Measurements from ENCODE around the gene DAPK2.

DAPK2 gene

DNA sequence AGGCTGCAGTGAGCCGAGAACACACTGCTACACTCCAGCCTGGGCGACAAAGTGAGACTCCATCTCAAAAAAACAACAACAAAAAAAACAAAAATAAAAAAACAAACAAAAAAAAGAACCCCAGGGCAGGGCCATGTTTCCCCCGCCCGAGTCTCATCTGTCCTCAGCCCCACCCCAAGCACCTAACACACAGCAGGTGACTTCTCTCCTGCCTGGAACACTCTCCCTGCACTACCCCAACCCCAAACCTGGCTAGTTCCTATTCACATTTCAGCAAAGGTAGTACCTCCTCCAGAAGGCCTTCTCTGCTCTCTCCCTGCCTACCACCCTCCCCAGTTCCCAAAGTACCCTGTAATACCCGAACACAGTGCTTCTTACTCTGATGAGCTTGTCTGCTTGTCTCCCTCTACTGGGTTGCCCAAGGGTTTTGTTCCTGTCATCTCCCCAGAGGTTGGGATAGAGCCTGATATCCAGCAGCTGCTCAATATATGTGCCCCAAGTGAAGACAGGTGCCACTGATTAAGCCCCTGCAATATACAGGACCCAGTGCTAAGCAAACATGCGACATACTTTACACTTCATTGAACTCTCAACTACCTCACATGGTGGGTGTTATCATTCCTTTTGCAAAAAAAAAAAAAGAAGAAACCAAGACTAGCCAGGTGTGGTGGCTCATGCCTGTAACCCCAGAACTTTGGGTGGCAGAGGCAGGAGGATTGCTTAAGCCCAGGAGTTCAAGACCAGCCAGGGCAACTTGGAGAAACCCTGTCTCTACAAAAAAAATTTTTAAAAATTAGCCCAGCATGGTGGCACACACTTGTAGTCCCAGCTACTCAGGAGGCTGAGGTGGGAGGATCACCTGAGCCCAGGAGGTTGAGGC is 103.6 kb downstream of the DAPK2 start:
- in situ Hi-C loops (cut with HindIII; ENCODE audit: low sequenced_read_pairs): no loop called here
- DNase-seq (ENCODE audit: low read depth): no peak
- no peak overlapping the region for H3K4me3 ChIP-seq (ENCODE audit: low read depth, low read length)
- TF ChIP-seq, protein P1, sequence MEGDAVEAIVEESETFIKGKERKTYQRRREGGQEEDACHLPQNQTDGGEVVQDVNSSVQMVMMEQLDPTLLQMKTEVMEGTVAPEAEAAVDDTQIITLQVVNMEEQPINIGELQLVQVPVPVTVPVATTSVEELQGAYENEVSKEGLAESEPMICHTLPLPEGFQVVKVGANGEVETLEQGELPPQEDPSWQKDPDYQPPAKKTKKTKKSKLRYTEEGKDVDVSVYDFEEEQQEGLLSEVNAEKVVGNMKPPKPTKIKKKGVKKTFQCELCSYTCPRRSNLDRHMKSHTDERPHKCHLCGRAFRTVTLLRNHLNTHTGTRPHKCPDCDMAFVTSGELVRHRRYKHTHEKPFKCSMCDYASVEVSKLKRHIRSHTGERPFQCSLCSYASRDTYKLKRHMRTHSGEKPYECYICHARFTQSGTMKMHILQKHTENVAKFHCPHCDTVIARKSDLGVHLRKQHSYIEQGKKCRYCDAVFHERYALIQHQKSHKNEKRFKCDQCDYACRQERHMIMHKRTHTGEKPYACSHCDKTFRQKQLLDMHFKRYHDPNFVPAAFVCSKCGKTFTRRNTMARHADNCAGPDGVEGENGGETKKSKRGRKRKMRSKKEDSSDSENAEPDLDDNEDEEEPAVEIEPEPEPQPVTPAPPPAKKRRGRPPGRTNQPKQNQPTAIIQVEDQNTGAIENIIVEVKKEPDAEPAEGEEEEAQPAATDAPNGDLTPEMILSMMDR (IDR thresholded peaks at IDR 0.05; ENCODE audit: low read depth, low read length, missing control alignments): no peak

DNA sequence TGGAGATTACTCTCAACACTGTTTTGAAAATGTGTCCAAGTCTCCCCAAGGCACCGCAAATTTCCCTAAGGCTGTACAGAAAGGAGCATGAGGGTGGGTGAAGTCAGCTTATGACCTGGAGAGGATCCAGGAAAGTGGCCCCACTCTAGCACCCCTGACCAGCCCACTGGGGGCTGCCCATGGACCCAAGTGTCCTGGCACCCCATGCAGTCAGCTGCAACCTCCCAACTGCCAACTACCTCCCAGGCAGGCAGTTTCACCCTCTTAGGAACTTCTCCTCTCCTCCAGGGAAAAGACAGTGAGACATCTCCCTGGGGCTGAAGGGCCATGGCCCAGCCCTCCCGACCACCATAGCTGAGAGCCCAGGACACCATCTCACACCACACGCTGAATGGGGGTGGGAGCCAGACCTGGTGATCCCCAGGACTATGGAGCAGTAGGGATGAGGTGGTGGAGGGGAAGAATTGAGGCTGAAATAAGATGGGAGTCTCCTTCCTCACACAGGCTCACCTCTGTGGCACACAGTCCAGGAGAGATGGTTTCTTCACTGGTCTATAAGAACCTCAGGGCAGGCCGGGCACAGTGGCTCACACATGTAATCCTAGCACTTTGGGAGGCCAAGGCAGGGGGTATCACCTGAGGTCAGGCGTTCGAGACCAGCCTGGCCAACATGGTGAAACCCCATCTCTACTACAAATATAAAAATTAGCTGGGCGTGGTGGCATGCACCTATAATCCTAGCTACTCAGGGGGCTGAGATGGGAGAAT is 104.4 kb downstream of the DAPK2 start:
- H3K4me3 ChIP-seq (ENCODE audit: low read depth, low read length): no peak overlapping the region
- DNase-seq (ENCODE audit: low read depth): no peak
- in situ Hi-C loops (cut with HindIII; ENCODE audit: low sequenced_read_pairs): no loop called here
- TF ChIP-seq, protein P1 (IDR thresholded peaks at IDR 0.05; ENCODE audit: low read depth, low read length, missing control alignments): no peak

DNA sequence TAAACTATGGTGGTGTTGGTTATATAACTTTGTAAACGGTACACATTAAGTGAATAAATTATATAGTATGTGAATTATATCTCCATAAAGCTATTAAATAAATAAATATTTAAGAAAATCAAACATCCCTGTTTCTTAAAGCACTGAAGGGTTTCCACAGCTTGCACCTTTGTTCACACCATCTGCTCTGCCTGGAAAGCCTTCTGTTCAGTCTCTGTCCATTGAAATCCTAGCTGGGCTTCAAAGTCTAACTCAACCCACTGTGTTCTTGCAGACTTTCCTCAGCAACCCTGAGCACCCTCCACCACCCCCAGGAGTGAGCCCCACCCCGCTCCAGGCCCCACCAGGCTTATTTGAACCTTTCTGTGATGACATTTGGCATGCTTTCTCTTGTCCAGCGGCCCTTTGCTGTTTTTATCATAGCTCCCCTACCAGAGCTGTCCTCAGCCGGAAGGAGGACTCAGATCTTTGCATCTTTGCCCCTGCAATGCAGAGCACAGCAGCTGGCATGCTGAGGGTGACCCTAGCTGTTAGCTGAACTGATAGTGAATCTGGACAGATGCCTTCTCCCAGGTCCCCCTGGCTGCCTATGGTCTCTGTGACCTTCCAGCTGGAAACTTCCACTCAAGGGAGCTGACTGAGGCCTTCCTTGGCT is 105.2 kb downstream of the DAPK2 start:
- in situ Hi-C loops (cut with HindIII; ENCODE audit: low sequenced_read_pairs): no loop called here
- no peak for DNase-seq (ENCODE audit: low read depth)
- no peak overlapping the region for H3K4me3 ChIP-seq (ENCODE audit: low read depth, low read length)
- TF ChIP-seq, protein P1 (IDR thresholded peaks at IDR 0.05; ENCODE audit: low read depth, low read length, missing control alignments): no peak

DNA sequence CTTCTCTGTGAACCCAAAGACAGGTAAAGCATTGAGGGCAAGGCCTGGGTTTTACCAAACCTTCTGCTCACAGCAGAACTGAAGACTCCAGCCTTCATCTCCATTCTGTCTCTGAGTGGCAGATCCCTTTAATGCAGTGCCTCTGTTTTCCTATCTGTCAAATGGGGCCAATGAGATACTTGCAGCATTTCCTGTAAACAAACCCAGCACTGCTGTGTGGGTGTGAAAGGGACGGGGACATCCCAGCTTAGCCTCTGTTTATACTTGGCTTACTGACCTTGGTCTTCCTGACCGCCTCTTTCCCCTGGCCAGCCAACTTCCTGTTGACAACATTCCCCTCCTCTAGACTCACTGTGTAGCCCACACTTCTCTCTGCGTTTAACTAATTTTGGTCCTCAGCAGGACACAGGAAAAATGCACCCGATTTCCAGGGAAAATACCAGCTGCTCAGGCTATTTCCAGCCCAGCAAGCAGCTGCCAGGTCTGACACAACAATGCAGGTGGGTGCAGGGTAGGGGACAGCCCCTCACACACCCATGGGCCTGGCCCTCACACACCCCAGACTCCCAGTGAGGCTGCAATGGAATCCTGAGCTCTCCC is 106.7 kb downstream of the DAPK2 start:
- in situ Hi-C loops (cut with HindIII; ENCODE audit: low sequenced_read_pairs): no loop called here
- H3K4me3 ChIP-seq (ENCODE audit: low read depth, low read length): no peak overlapping the region
- TF ChIP-seq, protein P1 (IDR thresholded peaks at IDR 0.05; ENCODE audit: low read depth, low read length, missing control alignments): no peak
- DNase-seq (ENCODE audit: low read depth): no peak

DNA sequence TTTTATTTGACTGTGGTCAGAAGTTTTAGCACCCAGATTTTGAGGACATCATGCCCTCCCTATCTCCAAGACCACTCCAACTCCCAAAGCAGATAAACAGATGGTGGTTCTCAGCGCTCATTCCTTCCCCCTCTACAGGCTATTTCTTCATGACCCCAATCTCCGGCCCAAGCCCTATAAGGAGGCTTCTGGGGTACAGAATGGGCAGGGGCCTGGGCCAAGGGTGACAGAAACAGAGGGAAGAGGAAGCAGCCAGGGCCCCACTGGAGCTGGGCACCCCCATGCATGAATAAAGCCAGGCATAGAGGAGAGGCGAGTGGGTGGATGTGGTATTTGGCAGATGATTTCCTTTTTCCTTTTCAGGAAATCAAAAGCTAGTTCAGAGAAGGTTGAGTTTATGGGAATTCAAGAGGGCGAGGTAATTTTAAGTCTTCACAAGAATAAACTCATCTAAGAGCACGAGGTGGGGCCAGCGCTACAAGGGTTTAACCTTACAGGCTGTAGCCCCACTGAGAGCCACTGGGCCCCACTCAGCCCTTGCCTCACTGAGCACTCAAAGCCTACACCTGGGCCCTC is 107.7 kb downstream of the DAPK2 start:
- TF ChIP-seq, protein P1 (IDR thresholded peaks at IDR 0.05; ENCODE audit: low read depth, low read length, missing control alignments): no peak
- H3K4me3 ChIP-seq (ENCODE audit: low read depth, low read length): no peak overlapping the region
- no peak for DNase-seq (ENCODE audit: low read depth)
- in situ Hi-C loops (cut with HindIII; ENCODE audit: low sequenced_read_pairs): no loop called here

DNA sequence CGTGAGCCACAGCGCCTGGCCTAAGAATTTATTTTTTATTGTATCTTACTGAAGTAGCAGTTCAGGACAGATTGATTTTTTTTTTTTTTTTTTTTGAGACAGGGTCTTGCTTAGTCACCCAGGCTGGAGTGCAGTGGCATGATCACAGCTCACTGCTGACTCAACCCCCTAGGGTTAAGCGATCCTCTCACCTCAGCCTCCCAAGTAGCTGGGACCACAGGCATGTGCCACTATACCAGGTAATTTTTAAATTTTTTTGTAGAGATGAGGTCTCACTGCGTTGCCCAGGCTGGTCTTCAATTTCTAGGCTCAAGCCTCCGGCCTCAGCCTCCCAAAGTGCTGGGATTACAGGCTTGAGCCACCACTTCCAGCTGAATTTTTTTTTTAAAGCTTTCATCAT is 112.8 kb downstream of the DAPK2 start:
- TF ChIP-seq, protein P1 (IDR thresholded peaks at IDR 0.05; ENCODE audit: low read depth, low read length, missing control alignments): no peak
- no peak for DNase-seq (ENCODE audit: low read depth)
- in situ Hi-C loops (cut with HindIII; ENCODE audit: low sequenced_read_pairs): no loop called here
- H3K4me3 ChIP-seq (ENCODE audit: low read depth, low read length): no peak overlapping the region

Measured in astrocyte of the cerebellum (primary cell).